Natural killer cell (primary cell): ENCODE results near the gene MRPS34. TPM values are rescaled to one million over a fixed set of nuclear protein-coding genes. Genes with fewer than 3 reads are reported as not detected.

Experiments used
- ATAC-seq, 3 donors: fragments of 150-1000 bp in 2 of 3; fragments of 200-7000 bp in 1 of 3; cut with Tn5 transposase; 1 replicate in 1 of 3; 2 replicates in 2 of 3; pipeline ENCODE4 v1.10.0; 2021; ENCODE audit warnings: mild to moderate bottlenecking in 2 of 3, moderate library complexity in 2 of 3
- DNase-seq, 2 donors: peaks; one replicate each; pipeline versions ENCODE4 v3.0.0 to v3.0.0-alpha.2; 2013 to 2021; ENCODE audit warnings: mixed read lengths in 1 of 2
- H3K27ac ChIP-seq: one replicate; pipeline ENCODE4 v1.5.1; 2013; ENCODE audit warnings: mild to moderate bottlenecking, low read length
- H3K27me3 ChIP-seq: one replicate; pipeline ENCODE4 v1.6.1; 2013; ENCODE audit warnings: low read length; ENCODE audit not compliant: control insufficient read depth, insufficient read depth
- H3K36me3 ChIP-seq: one replicate; pipeline ENCODE4 v1.6.1; 2013; ENCODE audit warnings: low read length; ENCODE audit not compliant: control insufficient read depth, insufficient read depth
- H3K4me1 ChIP-seq: one replicate; pipeline ENCODE4 v1.6.1; 2013; ENCODE audit warnings: low read length; ENCODE audit not compliant: control insufficient read depth, insufficient read depth
- H3K4me3 ChIP-seq: one replicate; pipeline ENCODE4 v1.5.1; 2013; ENCODE audit warnings: low read length
- H3K9me3 ChIP-seq: one replicate; pipeline ENCODE4 v1.6.1; 2013; ENCODE audit warnings: low read length; ENCODE audit not compliant: control insufficient read depth, insufficient read depth
- H3K27ac Mint-ChIP-seq, 2 donors: one replicate each; pipeline ENCODE4 v1.8.0; 2022; ENCODE audit warnings: mild to moderate bottlenecking in 2 of 2, mixed read lengths in 2 of 2, moderate library complexity in 1 of 2
- H3K27me3 Mint-ChIP-seq, 2 donors: one replicate each; pipeline ENCODE4 v1.8.0; 2022; ENCODE audit warnings: low read depth in 2 of 2, mixed read lengths in 2 of 2
- H3K36me3 Mint-ChIP-seq: one replicate; pipeline ENCODE4 v1.8.0; 2022; ENCODE audit warnings: mixed read lengths
- H3K4me1 Mint-ChIP-seq, 2 donors: one replicate each; pipeline ENCODE4 v1.8.0; 2022; ENCODE audit warnings: mixed read lengths in 2 of 2
- H3K4me3 Mint-ChIP-seq: one replicate; pipeline ENCODE4 v1.8.0; 2022; ENCODE audit warnings: mild to moderate bottlenecking, moderate library complexity, mixed read lengths
- H3K9me3 Mint-ChIP-seq, 2 donors: one replicate each; pipeline ENCODE4 v1.8.0; 2022; ENCODE audit warnings: mixed read lengths in 2 of 2
- CTCF ChIP-seq: fragments of 200-600 bp; IDR thresholded peaks from one replicate; pipeline ENCODE4 v1.8.0; 2022; ENCODE audit warnings: antibody characterized with exemption
- WGBS: methylation state at CpG from one replicate; pipeline ENCODE4 v1.1.7; 2013; ENCODE audit warnings: missing lambda C conversion rate; ENCODE audit not compliant: insufficient coverage; 5-methylcytosine and 5-hydroxymethylcytosine counted together
- intact Hi-C: fragments of 100-400 bp; cut with micrococcal nuclease; formaldehyde crosslinking; loops from one replicate; pipeline ENCODE4 v1.14.2; 2022
- total RNA-seq, 4 donors: library from RNA; stranded (reverse); fragments of 120-200 nt in 1 of 4; gene quantifications; one replicate each; pipeline versions ENCODE4 v1.2.3 to v1.2.4, GENCODE V29; 2013 to 2022

The MRPS34 gene
- total RNA-seq, 3 donors from 2014 or later (not counting 1 experiment from before 2014, with no cell fraction given) = 26.5 to 42.0 (median 41.4) TPM

GRCh38 chr16:1724491-1724890 is 48.4 kb downstream of the MRPS34 start:
- Mint-ChIP-seq H3K36me3 (no peaks in the 10 kb centered on the region), H3K9me3 (no peaks in the 10 kb centered on the region), H3K27me3 (no peaks in the 10 kb centered on the region), H3K4me3 (no peak overlapping the region), H3K4me1 (peaks cover 31 to 32% of the 10 kb centered on the region in 2 donors), H3K27ac (no peak overlapping the region)
- Histone ChIP-seq H3K36me3 (peaks cover 39% of the 10 kb centered on the region), H3K27ac (no peak overlapping the region), H3K4me1 (peaks cover 47% of the 10 kb centered on the region), H3K4me3 (no peak overlapping the region), H3K27me3 (no peaks in the 10 kb centered on the region), H3K9me3 (no peaks in the 10 kb centered on the region)
- ATAC-seq (no peak), DNase-seq (no peak)
- WGBS = 97% methylated on average over 12 of the region's 12 CpGs
- intact Hi-C loops = no loop called here
- no peak for TF ChIP-seq CTCF

- Histone ChIP-seq H3K9me3 (no peaks in the 10 kb centered on the region), H3K4me3 (no peak overlapping the region), H3K27me3 (no peaks in the 10 kb centered on the region), H3K36me3 (peaks cover 32% of the 10 kb centered on the region), H3K27ac (peak overlapping the region; percentile 43), H3K4me1 (peaks cover 56% of the 10 kb centered on the region)
- H3K27me3 Mint-ChIP-seq = no peaks in the 10 kb centered on the region
- H3K27ac Mint-ChIP-seq = peak overlapping the region; percentile 70 to 85
- TF ChIP-seq CTCF = peak; percentile 81
- intact Hi-C loops = loop anchor here (1.0 kb wide), 1 partner anchor 11 kb away; no protein-coding TSS in a partner anchor
- H3K4me3 Mint-ChIP-seq = peak overlapping the region; percentile 80
- no peaks in the 10 kb centered on the region for H3K36me3 Mint-ChIP-seq
- peaks cover 38 to 41% of the 10 kb centered on the region in 2 donors for H3K4me1 Mint-ChIP-seq
- ATAC-seq (peak; percentile 46 to 60 (median 51)), DNase-seq (peak in 1 of 2 donors; percentile 73)
- no peaks in the 10 kb centered on the region for H3K9me3 Mint-ChIP-seq
- 65% methylated on average over 6 of the region's 6 CpGs for WGBS
Observed at GRCh38 chr16:1723450-1724147, 49.3 kb downstream of the MRPS34 start.

Other genes starting within 250 kb of the MRPS34 start
- 10 to 100 TPM in 1 of 3 donors, 1 to 10 TPM in 2; 3.3 to 14.1 (median 7.8) TPM for gene TMEM204, start 239.5 kb downstream of the MRPS34 start, total RNA-seq
- 1 to 10 TPM; 6.5 to 8.9 (median 6.5) TPM for gene IFT140, start 161.1 kb downstream of the MRPS34 start, total RNA-seq
- 10 to 100 TPM; 47.8 to 49.8 (median 49.6) TPM for gene CRAMP1, start 160.8 kb downstream of the MRPS34 start, total RNA-seq
- gene JPT2, start 94.9 kb downstream of the MRPS34 start, total RNA-seq = 10 to 100 TPM; 12.2 to 28.4 (median 14.2) TPM
- 100 to 1,000 TPM; 272 to 291 (median 285) TPM for gene MAPK8IP3, start 66.9 kb downstream of the MRPS34 start, total RNA-seq
- 10 to 100 TPM; 40.6 to 50.3 (median 46.2) TPM for gene NME3, start 1.6 kb downstream of the MRPS34 start, total RNA-seq
- gene EME2, start 324 bp downstream of the MRPS34 start, total RNA-seq = 10 to 100 TPM; 30.0 to 33.8 (median 30.1) TPM
- 100 to 1,000 TPM; 100 to 122 (median 110) TPM for gene SPSB3, start 9.4 kb upstream of the MRPS34 start, total RNA-seq
- 10 to 100 TPM; 39.5 to 51.9 (median 49.4) TPM for gene NUBP2, start 9.8 kb upstream of the MRPS34 start, total RNA-seq
- 1 to 10 TPM in 1 of 3 donors, under 1 TPM in 2; 0.47 to 1.1 (median 0.70) TPM for gene IGFALS, start 20.6 kb upstream of the MRPS34 start, total RNA-seq
- 10 to 100 TPM; 27.8 to 38.4 (median 37.5) TPM for gene HAGH, start 53.7 kb upstream of the MRPS34 start, total RNA-seq
- gene FAHD1, start 54.1 kb upstream of the MRPS34 start, total RNA-seq = 10 to 100 TPM in 1 of 3 donors, 1 to 10 TPM in 2; 5.3 to 10.6 (median 7.4) TPM
- gene MEIOB, start 99.0 kb upstream of the MRPS34 start, total RNA-seq = not detected
- not detected for gene HS3ST6, start 145.3 kb upstream of the MRPS34 start, total RNA-seq
- 10 to 100 TPM; 10.8 to 19.9 (median 14.8) TPM for gene MSRB1, start 170.1 kb upstream of the MRPS34 start, total RNA-seq
- not detected for gene RPL3L, start 181.6 kb upstream of the MRPS34 start, total RNA-seq
- gene NDUFB10, start 186.4 kb upstream of the MRPS34 start, total RNA-seq = 10 to 100 TPM; 54.5 to 61.1 (median 59.5) TPM
- gene RPS2, start 191.7 kb upstream of the MRPS34 start, total RNA-seq = 1,000 to 10,000 TPM; 1,124 to 1,385 (median 1,274) TPM
- not detected for gene RNF151, start 193.7 kb upstream of the MRPS34 start, total RNA-seq
- 10 to 100 TPM; 25.1 to 28.9 (median 28.1) TPM for gene TBL3, start 198.9 kb upstream of the MRPS34 start, total RNA-seq
- gene NOXO1, start 208.3 kb upstream of the MRPS34 start, total RNA-seq = not detected
- gene GFER, start 211.1 kb upstream of the MRPS34 start, total RNA-seq = 10 to 100 TPM; 23.8 to 29.5 (median 24.6) TPM
- gene SYNGR3, start 216.8 kb upstream of the MRPS34 start, total RNA-seq = 10 to 100 TPM; 10.3 to 19.3 (median 19.1) TPM
- 10 to 100 TPM; 56.1 to 71.6 (median 58.2) TPM for gene ZNF598, start 236.7 kb upstream of the MRPS34 start, total RNA-seq
- under 1 TPM in 1 of 3 donors, not detected in 2; 0.80 TPM for gene NPW, start 246.7 kb upstream of the MRPS34 start, total RNA-seq